Duodenal mucosa (tissue), 2 donors: ENCODE measurements around the gene IRF8.

Source experiments
- H3K27ac ChIP-seq: one replicate; pipeline ENCODE4 v1.7.0; 2013; ENCODE audit warnings: low read depth, low read length
- H3K27me3 ChIP-seq, 2 donors: one replicate each; pipeline ENCODE4 v1.7.0; 2013; ENCODE audit warnings: low read length in 2 of 2, control low read depth in 1 of 2; ENCODE audit not compliant: insufficient read depth in 2 of 2, control insufficient read depth in 1 of 2
- H3K36me3 ChIP-seq, 2 donors: one replicate each; pipeline ENCODE4 v1.7.0; 2013; ENCODE audit warnings: low read length in 2 of 2, control low read depth in 1 of 2; ENCODE audit not compliant: insufficient read depth in 2 of 2, control insufficient read depth in 1 of 2
- H3K4me1 ChIP-seq, 2 donors: one replicate each; pipeline ENCODE4 v1.7.0; 2013; ENCODE audit warnings: low read length in 2 of 2, control low read depth in 1 of 2; ENCODE audit not compliant: insufficient read depth in 2 of 2, control insufficient read depth in 1 of 2
- H3K4me3 ChIP-seq, 2 donors: one replicate each; pipeline ENCODE4 v1.7.0; 2013; ENCODE audit warnings: low read length in 2 of 2, low read depth in 1 of 2
- H3K9ac ChIP-seq, 2 donors: one replicate each; pipeline ENCODE4 v1.7.0; 2013; ENCODE audit warnings: low read length in 2 of 2, low read depth in 1 of 2
- H3K9me3 ChIP-seq, 2 donors: one replicate each; pipeline ENCODE4 v1.7.0; 2013; ENCODE audit warnings: low read length in 2 of 2, control low read depth in 1 of 2; ENCODE audit not compliant: control insufficient read depth in 1 of 2

IRF8 gene

GRCh38 chr16:85912211-85912974 lies 13.4 kb downstream of the IRF8 start:
- Histone ChIP-seq H3K4me1 (peaks cover 27 to 30% of the 10 kb centered on the region in 2 donors), H3K27ac (peak overlapping the region; percentile 34), H3K9me3 (no peaks in the 10 kb centered on the region), H3K4me3 (no peak overlapping the region), H3K36me3 (peaks cover 51 to 76% of the 10 kb centered on the region in 2 donors), H3K27me3 (no peaks in the 10 kb centered on the region), H3K9ac (no peak overlapping the region)

DNA sequence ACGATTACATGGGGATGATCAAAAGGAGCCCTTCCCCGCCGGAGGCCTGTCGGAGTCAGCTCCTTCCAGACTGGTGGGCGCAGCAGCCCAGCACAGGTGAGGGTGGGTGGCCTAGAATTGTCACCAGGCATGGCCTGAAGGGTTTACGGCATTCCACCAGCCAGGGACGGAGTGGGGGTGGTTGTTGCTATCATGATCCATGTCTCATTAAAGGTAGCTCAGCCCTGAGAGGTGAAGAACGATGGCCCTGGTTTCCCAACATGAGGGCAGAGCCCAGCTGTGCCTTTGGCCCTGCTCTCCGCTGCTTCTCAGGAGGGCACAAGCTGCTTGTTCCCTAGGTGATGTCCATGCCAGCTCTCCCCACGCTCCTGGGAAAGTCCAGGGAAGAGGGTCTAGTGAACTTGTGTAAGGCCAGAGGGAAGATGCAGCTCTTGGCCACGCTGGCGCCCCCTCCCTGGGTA lies 14.2 kb downstream of the IRF8 start:
- no peak overlapping the region for H3K4me3 ChIP-seq
- no peaks in the 10 kb centered on the region for H3K9me3 ChIP-seq
- no peak overlapping the region for H3K9ac ChIP-seq
- H3K27me3 ChIP-seq: no peaks in the 10 kb centered on the region
- H3K36me3 ChIP-seq: peaks cover 57 to 76% of the 10 kb centered on the region in 2 donors
- no peak overlapping the region for H3K27ac ChIP-seq
- peaks cover 27 to 31% of the 10 kb centered on the region in 2 donors for H3K4me1 ChIP-seq

DNA sequence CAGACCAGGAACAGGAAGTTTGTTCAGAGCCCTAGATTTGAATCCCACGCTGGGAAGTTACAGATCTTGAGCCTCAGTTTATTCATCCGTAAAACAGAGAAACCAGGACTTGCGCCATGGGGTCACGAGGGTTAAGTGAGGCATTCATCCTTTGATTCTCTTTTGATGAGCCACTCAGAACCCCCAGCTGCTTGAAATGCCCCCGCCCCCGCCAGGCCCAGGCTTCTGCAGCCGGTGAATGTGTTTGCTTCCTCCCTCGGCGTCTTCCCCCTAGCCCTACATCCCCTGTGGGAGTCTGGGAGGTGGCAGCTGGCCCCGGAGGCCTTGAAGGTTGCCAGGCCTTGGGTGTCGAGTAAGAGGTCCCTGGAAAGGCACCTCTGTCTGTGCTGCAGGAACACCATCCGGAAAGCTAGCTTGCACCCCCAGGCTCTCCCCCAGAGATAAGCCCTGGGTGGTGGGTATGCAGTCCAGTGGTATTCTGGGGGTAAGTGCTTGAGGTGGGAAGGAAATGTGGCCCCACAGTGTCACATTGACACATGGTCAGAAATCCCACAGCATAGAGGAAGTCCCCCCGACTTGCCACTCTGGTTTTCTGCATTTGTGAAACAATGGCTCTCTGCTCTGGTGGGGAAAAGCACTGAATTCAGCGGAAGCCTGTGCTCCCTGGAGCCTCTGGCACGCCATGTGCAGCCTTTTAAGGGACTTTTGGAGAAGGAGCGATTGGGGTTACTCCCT lies 14.9 kb downstream of the IRF8 start:
- H3K4me1 ChIP-seq: peaks cover 27 to 31% of the 10 kb centered on the region in 2 donors
- no peak overlapping the region for H3K9ac ChIP-seq
- no peak overlapping the region for H3K27ac ChIP-seq
- no peaks in the 10 kb centered on the region for H3K9me3 ChIP-seq
- H3K4me3 ChIP-seq: no peak overlapping the region
- H3K27me3 ChIP-seq: no peaks in the 10 kb centered on the region
- peaks cover 61 to 76% of the 10 kb centered on the region in 2 donors for H3K36me3 ChIP-seq

DNA sequence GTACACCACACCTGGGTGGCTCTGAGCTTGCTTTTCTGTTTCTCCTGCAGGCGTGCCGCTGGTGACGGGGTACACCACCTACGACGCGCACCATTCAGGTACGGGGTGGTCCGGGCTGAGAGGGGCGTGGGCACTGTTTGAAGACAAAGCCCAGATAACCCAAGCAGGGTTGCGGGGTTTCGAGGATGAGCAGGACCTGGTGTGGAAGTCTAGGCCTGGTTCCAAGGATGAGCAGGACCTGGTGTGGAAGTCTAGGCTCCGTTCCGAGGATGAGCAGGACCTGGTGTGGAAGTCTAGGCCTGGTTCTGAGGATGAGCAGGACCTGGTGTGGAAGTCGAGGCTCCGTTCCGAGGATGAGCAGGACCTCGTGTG lies 15.4 kb downstream of the IRF8 start:
- no peak overlapping the region for H3K27ac ChIP-seq
- no peak overlapping the region for H3K9ac ChIP-seq
- H3K4me1 ChIP-seq: peaks cover 27% of the 10 kb centered on the region in 2 donors
- no peaks in the 10 kb centered on the region for H3K27me3 ChIP-seq
- H3K9me3 ChIP-seq: no peaks in the 10 kb centered on the region
- H3K36me3 ChIP-seq: peaks cover 61 to 76% of the 10 kb centered on the region in 2 donors
- H3K4me3 ChIP-seq: no peak overlapping the region

DNA sequence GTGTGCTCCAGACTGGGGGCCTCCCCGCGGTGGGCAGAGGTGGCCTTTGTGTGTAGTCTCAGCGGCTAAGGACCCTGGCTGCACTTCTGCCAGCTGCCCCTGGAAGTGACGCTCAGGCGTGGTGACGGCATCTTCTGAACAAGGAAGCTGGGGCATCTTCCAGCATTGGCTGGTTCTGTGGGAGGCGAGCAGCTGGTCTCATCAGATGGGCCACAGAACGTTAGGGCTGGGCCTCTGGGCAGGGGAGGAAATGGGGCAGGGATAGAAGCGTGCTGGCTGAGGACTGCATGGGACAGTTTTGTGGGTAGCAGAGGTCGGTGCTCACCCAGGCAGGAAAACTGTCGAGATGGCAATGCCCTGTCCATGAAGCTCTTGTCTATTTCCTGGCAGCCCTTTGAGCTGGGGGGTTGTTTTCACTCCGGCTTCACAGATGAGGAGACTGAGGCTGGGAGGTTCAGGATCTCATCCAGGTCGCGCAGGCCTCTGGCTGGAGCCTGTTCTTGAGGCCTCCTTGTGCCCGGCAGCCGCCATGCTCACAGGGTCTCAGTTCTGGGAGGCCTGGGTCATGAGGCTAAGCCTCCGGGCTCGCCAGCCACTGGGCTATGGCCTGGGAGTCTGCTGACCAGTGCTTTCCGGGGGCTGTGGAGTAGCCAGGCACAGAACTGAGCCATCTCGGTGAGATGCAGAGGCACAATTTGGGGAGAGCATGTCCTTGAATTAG lies 16.3 kb downstream of the IRF8 start:
- peaks cover 27% of the 10 kb centered on the region in 2 donors for H3K4me1 ChIP-seq
- H3K36me3 ChIP-seq: peaks cover 57 to 73% of the 10 kb centered on the region in 2 donors
- no peak overlapping the region for H3K27ac ChIP-seq
- peak overlapping the region in 1 of 2 donors; percentile 2 for H3K4me3 ChIP-seq
- H3K27me3 ChIP-seq: no peaks in the 10 kb centered on the region
- no peaks in the 10 kb centered on the region for H3K9me3 ChIP-seq
- no peak overlapping the region for H3K9ac ChIP-seq

- H3K27ac ChIP-seq: peak overlapping the region; percentile 83
- peak overlapping the region; percentile 39 to 53 for H3K9ac ChIP-seq
Observed at GRCh38 chr16:85916141-85916890, 17.4 kb downstream of the IRF8 start.

DNA sequence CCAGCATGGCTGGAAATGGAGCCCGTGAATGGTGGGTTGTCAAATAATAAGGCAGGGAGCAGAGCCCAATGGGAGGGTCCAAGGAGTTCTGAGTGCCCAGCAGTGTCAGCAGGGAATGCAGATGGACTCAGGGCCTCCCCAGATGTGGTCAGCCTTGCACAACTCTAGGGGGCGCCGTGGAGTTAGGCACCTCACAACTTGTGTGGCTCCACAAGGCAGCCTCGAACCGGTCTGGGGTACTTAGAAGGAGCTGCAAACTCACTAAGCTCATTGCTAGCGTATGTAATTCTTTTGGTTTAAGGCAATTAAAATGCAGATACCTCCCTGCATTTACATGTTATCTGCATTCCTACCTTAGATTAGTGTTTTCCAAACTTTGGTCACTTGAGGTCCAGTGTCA lies 18.1 kb downstream of the IRF8 start:
- Histone ChIP-seq H3K4me3 (peak overlapping the region in 1 of 2 donors; percentile 47), H3K27me3 (no peaks in the 10 kb centered on the region), H3K36me3 (peaks cover 52 to 73% of the 10 kb centered on the region in 2 donors), H3K27ac (no peak overlapping the region), H3K9me3 (no peaks in the 10 kb centered on the region), H3K4me1 (peaks cover 27% of the 10 kb centered on the region in 2 donors), H3K9ac (peak overlapping the region; percentile 39 to 53)

More at GRCh38 chr16:85916141-85916890, 17.4 kb downstream of the IRF8 start:
- H3K9me3 ChIP-seq: no peaks in the 10 kb centered on the region
- H3K4me1 ChIP-seq: peaks cover 27% of the 10 kb centered on the region in 2 donors
- H3K36me3 ChIP-seq: peaks cover 53 to 73% of the 10 kb centered on the region in 2 donors
- no peaks in the 10 kb centered on the region for H3K27me3 ChIP-seq
- peak overlapping the region in 1 of 2 donors; percentile 47 for H3K4me3 ChIP-seq

- Histone ChIP-seq H3K27ac (no peak overlapping the region), H3K9me3 (no peaks in the 10 kb centered on the region), H3K9ac (no peak overlapping the region), H3K4me3 (no peak overlapping the region), H3K36me3 (peaks cover 44 to 66% of the 10 kb centered on the region in 2 donors), H3K4me1 (peaks cover 27% of the 10 kb centered on the region in 2 donors), H3K27me3 (no peaks in the 10 kb centered on the region)
Observed at GRCh38 chr16:85917959-85918358, 19.0 kb downstream of the IRF8 start.

DNA sequence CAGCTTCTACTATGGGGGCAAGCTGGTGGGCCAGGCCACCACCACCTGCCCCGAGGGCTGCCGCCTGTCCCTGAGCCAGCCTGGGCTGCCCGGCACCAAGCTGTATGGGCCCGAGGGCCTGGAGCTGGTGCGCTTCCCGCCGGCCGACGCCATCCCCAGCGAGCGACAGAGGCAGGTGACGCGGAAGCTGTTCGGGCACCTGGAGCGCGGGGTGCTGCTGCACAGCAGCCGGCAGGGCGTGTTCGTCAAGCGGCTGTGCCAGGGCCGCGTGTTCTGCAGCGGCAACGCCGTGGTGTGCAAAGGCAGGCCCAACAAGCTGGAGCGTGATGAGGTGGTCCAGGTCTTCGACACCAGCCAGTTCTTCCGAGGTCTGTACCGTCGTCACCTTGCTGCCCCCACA lies 19.5 kb downstream of the IRF8 start:
- Histone ChIP-seq H3K4me1 (peaks cover 27% of the 10 kb centered on the region in 2 donors), H3K9me3 (no peaks in the 10 kb centered on the region), H3K4me3 (no peak overlapping the region), H3K9ac (no peak overlapping the region), H3K27ac (no peak overlapping the region), H3K36me3 (peaks cover 39 to 65% of the 10 kb centered on the region in 2 donors), H3K27me3 (no peaks in the 10 kb centered on the region)
